GF-D8 (cell line): Measurements from ENCODE around the gene MIAT.
A peak's percentile ranks its signal among the peaks of the same experiment; 100 is the strongest.

Experiments used
- DNase-seq: peaks from one replicate; lab custom pipeline; 2025; lab: John Stamatoyannopoulos, UW

MIAT gene

GRCh38 chr22:26669060-26669481 is 11.7 kb downstream of the MIAT start:
- DNase-seq, result peak; percentile 34

- no peak for DNase-seq
Observed at GRCh38 chr22:26670459-26670858, 13.1 kb downstream of the MIAT start.

- no peak for DNase-seq
Observed at GRCh38 chr22:26671317-26672059, 14.1 kb downstream of the MIAT start.

- no peak for DNase-seq
Observed at GRCh38 chr22:26672060-26672471, 14.7 kb downstream of the MIAT start.

- DNase-seq, result peak; percentile 94
Observed at GRCh38 chr22:26672590-26673468, 15.4 kb downstream of the MIAT start.

DNA sequence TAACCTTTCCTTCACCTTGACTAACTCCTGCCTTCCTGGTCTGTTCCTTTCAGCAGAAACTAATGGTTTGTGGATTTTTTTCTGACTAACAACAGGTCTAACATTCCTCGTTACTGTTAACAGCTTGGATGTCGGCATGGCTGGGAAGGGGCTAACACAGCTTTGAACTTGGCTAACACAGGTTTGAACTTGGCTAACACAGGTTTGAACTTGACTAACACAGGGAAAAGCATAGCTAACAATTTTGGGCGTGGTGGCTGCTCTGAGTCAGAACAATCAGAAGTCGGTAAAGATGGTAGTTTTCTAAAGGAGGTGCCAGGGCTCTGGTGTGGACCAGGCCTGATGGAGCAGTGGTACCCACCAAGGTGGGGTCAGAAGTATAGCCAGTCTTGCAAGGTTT is 16.1 kb downstream of the MIAT start:
- DNase-seq, result no peak

DNA sequence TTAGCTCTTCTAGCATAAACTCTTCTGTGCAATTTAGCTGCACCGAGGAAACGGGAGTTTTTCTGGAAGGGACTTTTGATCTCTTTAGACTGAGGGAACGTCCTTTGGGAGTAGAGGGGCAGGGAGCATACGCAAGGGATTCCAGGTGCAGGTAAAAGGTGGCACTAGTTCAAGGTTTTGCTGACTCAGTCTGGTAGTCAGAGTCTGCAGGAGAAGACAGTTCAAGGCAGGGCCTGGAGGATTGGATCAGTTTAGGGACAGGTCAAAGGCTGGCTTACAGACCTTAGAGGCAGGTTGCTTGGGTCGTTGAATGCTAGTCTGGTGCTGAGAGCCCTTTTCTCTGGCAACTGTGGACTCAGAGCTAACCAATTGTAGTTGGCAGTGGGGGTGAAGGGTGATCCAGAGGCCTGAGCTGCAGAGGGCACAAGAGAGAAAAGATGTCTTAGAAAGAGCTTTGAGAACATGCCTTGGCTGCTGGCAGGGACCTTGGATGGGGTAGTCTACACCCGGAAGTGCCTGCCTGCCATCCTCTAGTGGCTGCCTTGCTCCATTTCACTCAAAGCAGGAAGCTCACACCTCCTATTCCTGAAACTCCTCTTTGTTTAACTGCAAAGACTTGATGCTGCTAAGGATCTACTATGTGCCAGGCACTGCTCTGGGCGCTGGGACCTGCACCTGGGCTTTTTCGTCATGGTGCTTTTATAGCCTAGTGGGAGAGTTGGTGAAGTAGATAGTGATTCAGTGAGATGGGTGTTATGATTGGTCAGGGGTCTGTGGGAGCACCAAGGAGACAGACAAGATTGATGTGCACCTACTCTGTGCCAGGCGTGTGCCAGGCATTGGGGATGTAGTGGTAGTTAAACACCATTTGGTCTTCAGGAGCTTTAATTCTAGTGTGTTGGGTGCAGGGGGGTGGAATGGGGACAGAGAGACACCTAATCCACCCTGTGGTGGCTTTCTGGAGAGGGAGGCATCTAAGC is 17.1 kb downstream of the MIAT start:
- DNase-seq, result peak; percentile 16

DNA sequence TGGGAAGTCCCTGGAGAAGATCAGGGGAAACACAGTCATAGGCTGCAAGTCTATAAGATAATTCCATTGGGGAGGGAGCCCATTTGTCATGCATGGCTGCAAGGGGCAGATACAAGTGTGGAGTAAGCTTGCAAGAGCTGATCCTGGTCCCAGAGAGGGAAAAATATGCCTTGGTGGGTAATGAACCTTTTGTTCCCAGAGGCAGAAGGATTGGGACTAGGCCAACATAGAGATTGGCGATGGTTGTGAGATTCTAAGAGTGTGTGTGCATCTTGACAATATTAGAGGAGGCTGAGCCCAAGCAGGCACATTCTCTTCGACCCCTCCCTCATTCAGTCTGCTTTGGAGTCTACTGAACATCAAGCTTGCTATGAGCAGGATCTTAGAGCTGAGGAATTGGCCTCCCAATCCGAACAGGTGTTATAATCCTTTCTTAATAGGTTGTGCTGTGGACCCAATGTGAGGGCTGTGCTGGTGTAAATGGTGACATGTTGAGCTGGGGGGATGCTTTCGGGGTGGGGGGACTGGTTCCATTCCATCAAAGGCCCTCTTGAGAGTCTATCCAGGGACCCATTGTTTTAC is 18.4 kb downstream of the MIAT start:
- DNase-seq, result no peak

DNA sequence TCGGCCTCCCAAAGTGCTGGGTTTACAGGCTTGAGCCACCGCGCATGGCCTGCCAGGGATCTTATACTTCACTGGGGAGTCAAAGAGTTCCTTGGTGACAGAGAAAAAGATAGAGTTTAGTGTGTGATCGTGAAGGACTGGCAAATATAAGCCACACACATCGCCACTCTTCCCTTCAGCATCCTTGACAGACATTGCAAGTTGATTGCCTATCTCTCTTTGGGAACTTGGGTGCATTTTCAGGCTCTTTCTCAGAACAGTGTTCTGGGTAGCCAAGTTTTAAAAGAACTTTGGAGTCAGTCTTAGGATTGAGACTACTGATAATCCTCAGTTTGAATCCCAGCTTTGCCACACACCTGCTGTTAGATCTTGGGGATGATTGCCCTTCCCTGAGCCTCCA is 19.8 kb downstream of the MIAT start:
- no peak for DNase-seq

GRCh38 chr22:26679003-26679629 is 21.7 kb downstream of the MIAT start:
- DNase-seq, result no peak

DNA sequence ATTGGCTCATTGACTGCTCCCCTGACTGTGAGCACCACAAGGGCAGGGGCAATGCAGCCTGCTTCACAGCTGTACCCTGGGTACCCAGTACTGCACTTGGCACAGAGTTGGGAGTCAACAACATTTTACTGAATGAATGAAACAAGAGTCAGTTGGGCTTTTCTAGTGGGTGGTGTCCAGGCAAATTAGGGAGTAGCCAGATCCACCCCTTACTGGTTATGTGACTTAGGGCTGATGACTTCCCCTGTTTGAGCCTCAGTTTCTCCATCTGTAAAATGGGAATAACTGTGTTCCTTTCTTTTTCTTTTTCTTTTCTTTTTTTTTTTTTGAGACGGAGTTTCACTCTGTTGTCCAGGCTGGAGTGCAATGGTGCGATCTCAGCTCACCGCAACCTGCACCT is 23.1 kb downstream of the MIAT start:
- no peak for DNase-seq

DNA sequence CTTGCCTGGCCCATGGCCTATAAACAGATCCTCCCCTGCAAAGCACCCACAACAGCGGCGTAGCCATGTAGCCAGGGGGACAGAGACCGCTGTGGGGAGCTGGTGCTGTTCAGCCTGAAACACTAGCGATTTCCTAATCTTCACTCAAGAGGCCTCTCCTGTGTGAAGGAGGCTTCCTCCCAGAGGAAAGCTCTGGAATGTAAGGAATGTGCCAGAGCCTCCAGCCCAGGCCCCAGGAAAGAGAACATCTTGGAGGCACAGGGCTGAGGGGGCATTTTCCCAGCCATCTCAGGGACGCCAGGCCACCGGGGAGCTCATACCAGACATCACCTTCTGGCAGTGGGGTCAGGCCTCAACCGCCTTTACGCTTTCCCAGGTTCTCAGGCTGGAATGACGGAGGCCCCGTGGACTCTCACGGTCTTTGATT is 24.0 kb downstream of the MIAT start:
- DNase-seq, result no peak

DNA sequence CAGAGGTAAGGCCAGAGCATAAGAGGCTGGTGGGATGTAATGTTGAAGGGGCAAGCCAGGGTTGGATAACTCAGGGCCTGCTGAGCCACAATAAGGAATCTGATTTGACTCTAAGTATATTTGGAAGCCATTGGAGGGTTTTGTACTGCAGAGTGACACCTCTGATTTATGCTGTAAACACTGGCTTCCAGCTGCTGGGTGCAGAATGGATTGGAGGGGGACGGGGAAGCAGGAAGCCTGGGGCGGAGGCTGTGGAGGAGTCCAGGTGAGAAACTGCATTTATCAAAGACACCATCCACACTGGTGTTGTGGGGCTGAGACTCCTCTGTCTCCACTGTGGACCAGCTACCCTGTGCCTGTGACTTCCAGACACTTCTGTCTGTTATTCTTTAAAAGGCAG is 26.8 kb downstream of the MIAT start:
- DNase-seq, result no peak

DNA sequence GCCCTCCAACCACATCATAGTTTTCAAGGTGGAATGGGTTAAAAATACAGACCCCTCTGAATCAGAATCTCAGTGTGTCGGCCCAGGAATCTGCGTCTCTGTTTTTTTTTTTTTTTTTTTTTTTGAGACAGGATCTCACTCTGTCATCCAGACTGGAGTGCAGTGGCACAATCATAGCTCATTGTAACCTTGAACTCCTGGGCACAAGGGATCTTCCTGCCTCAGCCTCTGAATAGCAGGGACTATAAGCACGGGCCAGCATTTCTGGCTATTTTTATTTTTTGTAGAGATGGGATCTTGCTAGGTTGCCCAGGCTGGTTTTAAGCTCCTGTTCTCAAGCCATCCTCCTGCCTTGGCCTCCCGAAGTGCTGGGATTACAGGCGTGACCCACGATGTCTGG is 28.2 kb downstream of the MIAT start:
- DNase-seq, result no peak

DNA sequence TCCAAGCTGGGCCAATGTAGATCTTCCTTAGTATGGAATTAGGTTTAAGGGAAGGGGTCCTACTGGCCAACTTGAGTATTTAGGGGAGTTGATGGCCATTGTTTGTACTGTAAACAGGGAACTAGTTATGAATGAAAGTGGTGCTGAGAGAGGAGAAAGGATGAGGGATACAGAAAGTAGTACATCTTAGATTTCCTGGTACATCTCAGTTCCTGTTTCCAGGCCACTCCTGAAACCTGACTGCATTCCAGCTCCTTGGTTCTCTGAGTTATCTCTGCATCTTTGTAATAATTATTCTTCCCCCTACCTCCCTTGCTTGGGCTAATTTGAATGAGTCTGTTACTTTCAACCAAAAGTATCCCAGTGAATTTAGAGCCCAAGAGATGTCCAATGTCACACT is 30.1 kb downstream of the MIAT start:
- DNase-seq, result no peak

DNA sequence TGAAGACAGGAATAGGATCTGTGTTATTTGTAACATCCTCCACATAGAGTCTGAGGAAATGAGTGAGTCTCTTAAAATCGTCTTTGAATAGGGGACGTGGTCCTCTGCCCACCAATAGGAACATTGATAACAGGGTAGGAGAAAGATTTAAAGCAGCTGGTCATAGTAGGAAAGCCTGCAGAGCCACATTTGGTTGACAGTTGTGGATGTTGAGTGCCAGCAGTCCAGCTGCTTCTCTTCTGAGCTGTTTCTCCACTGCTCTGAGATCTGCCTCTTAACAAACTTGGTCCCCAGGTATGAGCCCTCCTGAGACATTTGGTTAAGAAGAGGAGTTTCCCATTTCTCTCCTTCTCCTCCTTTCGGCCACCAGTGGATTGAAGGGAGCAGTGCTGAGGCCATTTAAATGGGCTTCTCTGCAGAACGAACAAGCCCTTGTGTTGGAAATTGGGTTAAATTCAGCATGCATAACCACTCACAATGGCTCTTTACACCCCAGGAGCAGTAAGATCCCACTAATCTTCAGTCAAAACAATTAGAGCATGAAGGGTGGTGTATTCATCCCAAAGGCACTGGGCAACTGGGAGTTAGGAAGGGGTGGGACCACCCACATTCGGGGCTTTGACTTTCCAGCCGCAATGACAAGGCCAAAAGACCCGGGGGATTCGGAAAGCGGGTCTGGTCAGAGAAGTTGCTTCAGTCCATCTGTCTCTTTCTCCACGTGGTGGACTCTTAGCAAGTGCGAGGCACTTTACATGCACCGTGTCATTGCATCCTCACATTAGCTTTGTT is 32.3 kb downstream of the MIAT start:
- no peak for DNase-seq

DNA sequence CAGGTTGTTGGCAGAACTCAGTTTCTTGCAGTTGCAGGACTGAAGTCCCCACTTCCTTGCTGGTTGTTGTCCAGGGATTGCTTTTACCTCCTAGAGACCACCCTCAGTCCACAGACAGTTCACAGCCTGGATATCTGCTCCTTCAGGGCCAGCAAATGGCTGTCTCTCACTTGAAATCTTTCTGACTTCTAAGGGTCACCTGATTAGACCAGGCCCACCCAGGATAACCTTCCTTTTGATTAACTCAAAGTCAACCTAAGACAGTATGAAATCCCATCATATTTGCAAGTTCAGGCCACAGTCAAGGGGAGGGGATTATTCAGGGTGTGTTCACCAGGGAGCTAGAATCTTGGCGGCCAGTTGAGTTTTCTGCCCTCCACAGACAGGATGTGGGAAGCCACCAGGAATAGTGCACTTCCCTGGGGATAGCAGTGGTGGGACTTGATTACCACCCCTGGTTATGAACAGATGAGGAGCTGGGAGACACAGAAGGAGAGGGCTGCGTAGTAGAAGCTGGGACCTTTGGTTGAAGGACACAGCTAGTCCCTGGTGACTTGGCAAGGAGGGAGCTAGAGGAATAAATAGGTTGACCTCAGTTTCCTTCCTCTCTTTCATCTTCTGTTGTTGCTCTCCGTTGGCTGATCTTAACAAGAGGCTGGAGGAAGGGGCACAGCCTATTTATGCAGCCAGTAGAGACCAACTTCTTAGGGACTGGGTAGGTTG is 33.4 kb downstream of the MIAT start:
- DNase-seq, result no peak

GRCh38 chr22:26691377-26691716 is 34.0 kb downstream of the MIAT start:
- no peak for DNase-seq

DNA sequence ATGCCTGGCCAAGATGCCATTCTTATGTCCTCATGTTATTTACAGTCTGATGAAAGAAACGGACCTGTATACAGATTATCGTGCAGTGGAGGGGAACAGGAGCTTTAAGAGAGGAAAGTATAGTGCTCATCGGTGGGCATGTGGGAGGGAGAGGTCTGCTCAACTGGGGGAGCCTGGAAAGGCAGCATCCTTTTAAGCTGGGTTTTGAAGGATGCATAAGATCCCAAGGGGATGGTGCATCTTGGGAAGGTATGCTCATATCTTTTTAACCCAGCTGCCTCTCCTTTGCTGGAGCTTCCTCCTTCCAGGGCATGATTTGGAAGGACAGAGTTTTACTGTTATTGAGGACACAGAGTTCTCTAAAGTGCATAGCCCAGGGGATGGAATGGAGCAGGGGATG is 34.8 kb downstream of the MIAT start:
- DNase-seq, result no peak

DNA sequence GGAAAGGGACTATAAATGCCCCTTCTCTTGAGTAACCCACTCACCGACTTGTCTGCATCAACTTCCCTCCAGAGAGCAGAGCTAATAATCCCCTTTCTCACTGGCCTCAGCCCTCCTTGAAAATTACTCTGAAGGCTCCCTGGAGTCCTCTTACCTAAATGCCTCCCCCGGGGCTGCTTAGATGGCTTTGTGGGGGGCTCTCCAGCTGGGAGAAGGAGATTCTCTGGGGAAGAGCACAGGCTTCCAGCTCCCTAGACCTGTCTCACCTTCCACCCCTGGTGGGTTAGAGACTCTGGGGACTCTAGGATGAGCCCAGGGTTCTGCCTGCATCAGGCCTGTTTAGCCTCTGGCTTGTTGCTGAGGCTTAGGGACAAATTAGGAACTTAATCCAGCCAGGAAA is 39.8 kb downstream of the MIAT start:
- no peak for DNase-seq
